Mammary epithelial cell (primary cell): Measurements from ENCODE around the gene CPLX4.

ENCODE experiments used
- CTCF ChIP-seq, 2 donors: IDR thresholded peaks in 1 of 2; conservative IDR thresholded peaks in 1 of 2; 2 replicates each; pipeline ENCODE4 v1.5.1; 2011 to 2012; ENCODE audit warnings: inconsistent platforms in 2 of 2, low read length in 2 of 2, mild to moderate bottlenecking in 2 of 2, control low read depth in 1 of 2, low read depth in 1 of 2; ENCODE audit not compliant: insufficient read depth in 1 of 2; ENCODE audit errors: extremely low read depth in 1 of 2
- EZH2 ChIP-seq: IDR thresholded peaks from 2 replicates; pipeline ENCODE4 v1.6.1; 2012; ENCODE audit warnings: low read length, inconsistent platforms, borderline replicate concordance

GRCh38 chr18:59324623-59324971, 6.1 kb upstream of the CPLX4 start:
- no peak for TF ChIP-seq CTCF (conservative IDR thresholded peaks at IDR 0.05 in 1 of 2, IDR thresholded peaks at IDR 0.05 in 1 of 2; ENCODE audit: extremely low read depth in 1 of 2, insufficient read depth in 1 of 2, low read depth in 1 of 2, low read length in 2 of 2)
- TF ChIP-seq EZH2 = no peak
